ENCODE measurements around the gene FOXJ1.

DNA sequence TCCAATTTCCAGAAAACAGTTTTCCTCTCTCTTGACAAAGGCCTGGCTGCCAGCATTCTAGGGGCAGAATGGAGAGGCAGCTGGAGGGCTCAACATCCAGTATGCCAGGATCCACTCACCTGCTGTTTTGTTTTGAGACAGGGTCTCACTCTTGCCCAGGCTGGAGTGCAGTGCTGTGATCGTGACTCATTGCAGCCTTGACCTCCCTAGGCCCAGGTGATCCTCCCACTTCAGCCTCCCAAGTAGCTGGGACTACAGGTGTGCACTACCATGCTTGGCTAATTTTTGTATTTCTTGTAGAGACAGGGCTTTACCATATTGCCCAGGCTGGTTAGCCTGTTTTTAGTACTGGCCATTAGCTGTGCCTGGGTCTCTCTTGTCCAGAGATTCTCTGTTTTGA lies 29.1 kb upstream of the FOXJ1 start:
- TF ChIP-seq, protein P1, sequence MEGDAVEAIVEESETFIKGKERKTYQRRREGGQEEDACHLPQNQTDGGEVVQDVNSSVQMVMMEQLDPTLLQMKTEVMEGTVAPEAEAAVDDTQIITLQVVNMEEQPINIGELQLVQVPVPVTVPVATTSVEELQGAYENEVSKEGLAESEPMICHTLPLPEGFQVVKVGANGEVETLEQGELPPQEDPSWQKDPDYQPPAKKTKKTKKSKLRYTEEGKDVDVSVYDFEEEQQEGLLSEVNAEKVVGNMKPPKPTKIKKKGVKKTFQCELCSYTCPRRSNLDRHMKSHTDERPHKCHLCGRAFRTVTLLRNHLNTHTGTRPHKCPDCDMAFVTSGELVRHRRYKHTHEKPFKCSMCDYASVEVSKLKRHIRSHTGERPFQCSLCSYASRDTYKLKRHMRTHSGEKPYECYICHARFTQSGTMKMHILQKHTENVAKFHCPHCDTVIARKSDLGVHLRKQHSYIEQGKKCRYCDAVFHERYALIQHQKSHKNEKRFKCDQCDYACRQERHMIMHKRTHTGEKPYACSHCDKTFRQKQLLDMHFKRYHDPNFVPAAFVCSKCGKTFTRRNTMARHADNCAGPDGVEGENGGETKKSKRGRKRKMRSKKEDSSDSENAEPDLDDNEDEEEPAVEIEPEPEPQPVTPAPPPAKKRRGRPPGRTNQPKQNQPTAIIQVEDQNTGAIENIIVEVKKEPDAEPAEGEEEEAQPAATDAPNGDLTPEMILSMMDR (IDR thresholded peaks at IDR 0.05), result no peak
- TF ChIP-seq CBX8 (IDR thresholded peaks at IDR 0.05) (no peak), BHLHE40 (IDR thresholded peaks at IDR 0.05; ENCODE audit: low read depth, low read length) (no peak), CEBPB (IDR thresholded peaks at IDR 0.05) (no peak), KDM1A (IDR thresholded peaks at IDR 0.05; ENCODE audit: low read depth) (no peak), NR3C1 (IDR thresholded peaks at IDR 0.05) (no peak), MYC (IDR thresholded peaks at IDR 0.05; ENCODE audit: borderline replicate concordance, low read length) (no peak), POLR2A (IDR thresholded peaks at IDR 0.05; ENCODE audit: low read length) (no peak), MAZ (IDR thresholded peaks at IDR 0.05; ENCODE audit: borderline replicate concordance, low read depth, low read length) (no peak), PHF8 (IDR thresholded peaks at IDR 0.05; ENCODE audit: borderline replicate concordance, low read depth) (no peak), HDAC2 (IDR thresholded peaks at IDR 0.05) (no peak), CHD2 (IDR thresholded peaks at IDR 0.05; ENCODE audit: low read length, partially characterized antibody) (no peak), TP53 (CRISPR knock-in tag; IDR thresholded peaks at IDR 0.05) (no peak), JUNB (IDR thresholded peaks at IDR 0.05) (no peak)
